ENCODE results near the gene XKR8.
"Not testable (repeated sequence)": the region's sequence is repeated elsewhere in the genome, so short reads cannot be mapped to it uniquely, and the experiment has no call there.

XKR8 gene

DNA sequence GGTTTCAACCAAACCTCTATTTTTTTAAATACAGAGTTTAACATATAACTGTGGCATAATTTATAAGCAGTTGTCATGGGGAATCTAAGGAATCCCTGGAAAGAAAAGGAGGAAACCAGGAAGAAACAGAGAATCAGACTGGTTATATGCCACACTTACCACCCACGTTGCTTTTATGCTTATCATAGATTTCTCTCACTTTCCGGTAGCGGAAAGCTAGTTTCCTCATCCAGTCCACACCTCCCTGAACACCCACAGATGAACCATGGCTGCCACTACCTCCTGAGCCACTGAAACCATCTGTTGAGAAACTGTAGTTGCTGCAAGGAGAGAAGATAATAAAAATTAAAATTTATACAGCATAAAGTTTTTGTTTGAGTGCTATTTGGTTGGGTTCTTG is 33.5 kb downstream of the XKR8 start:
- no peak for DNase-seq

DNA sequence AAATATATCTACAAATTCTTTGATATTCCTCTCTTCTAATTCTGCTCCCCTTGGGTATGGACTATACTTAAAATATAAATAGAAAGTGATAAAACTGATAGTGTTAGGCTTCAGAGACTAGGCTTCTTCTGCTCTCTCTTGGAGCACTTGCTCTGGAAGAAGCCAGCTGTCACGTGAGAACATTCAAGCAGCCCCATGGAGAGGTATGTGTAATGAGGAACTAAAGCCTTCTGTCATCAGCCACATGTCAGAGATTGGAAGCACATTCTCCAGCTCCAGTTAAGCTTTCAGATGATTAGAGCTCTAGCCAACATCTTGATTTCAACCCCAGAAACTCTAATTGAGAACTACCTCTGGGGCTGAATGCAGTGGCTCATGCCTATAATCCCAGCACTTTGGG is 34.3 kb downstream of the XKR8 start:
- no peak for DNase-seq

DNA sequence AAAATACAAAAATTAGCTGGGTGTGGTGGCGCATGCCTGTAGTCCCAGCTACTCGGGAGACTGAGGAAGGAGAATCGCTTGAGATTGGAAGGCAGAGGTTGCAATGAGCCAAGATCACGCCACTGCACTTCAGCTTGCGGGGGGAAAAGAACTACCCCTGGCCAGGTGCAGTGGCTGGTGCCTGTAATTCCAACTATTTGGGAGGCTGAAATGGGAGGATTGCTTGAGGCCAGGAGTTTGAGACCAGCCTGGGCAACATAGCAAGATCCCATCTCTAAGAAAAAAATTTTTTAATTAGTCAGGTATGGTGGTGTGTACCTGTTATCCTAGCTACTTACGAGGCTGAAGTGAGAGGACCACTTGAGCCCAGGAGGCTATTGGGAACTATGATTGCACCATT is 34.8 kb downstream of the XKR8 start:
- DNase-seq, result not testable (repeated sequence)

DNA sequence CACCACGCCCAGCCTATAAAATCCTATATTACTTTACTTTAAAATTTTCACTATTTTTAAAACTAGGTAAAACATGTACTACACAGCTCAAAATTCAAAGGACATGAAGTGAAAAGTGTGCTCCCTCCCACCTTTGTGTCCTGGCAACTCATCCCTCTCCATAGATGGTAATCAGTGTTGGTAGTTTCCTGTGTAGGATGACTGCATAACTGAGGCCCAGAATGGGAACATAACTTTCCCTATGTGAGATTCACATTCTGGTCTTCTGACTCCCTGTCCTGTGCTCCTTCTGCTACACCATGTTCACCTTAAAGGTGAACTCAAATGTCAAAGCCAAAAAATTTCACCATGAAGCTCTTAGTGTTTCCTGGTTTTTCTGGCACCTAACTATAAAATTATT is 39.3 kb downstream of the XKR8 start:
- DNase-seq, result no peak

DNA sequence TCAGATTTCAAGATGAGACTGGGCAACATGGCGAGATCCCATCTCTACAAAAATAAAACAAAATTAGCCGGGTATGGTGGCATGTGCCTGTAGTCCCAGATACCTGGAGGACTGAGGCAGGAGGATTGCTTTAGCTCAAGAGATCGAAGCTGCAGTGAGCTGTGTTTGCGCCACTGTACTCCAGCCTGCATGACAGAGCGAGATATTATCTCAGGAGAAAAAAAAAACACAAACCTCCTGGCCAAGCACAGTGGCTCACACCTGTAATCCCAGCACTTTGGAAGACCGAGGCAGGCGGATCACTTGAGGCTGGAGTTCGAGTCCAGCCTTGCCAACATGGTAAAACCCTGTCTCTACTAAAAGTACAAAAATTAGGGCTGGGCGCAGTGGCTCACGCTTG is 42.8 kb downstream of the XKR8 start:
- DNase-seq, result no peak

DNA sequence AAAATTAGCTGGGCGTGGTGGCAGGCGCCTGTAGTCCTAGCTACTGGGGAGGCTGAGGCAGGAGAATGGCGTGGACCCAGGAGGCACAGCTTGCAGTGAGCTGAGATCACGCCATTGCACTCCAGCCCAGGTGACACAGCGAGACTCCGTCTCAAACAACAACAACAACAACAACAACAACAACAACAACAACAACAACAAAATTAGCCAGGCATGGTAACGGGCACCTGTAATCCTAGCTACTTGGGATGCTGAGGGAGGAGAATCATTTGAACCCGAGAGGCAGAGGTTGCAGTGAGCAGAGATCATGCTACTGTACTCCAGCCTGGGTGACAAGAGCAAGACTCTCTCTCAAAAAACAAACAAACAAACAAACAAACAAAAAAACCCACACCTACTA is 43.3 kb downstream of the XKR8 start:
- not testable (repeated sequence) for DNase-seq

DNA sequence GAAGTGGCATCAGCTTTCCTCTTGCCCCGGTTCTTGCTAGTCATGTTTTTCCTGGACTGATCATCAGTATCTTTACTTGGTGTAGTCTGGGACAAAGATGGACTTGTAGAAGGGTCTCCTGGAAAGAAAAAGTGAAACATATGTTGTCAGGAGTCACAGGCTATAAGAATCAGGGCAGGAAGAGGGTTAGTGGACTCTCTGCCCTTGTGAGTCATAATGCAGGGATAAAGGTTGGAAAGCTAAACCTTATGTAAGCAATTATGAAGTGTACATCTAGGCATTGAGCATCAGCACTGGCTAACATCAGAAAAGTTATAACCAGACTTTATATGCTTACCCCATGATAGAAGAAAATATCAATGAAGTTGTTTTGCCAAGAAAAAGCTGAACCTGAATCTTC is 51.2 kb downstream of the XKR8 start:
- DNase-seq, result peak; percentile 9

All from fibroblast of skin of abdomen (primary cell).